ENCODE data around the gene UTP18. TPM values are rescaled to one million over a fixed set of nuclear protein-coding genes. Genes with fewer than 3 reads are reported as not detected.
A peak's percentile ranks its signal among the peaks of the same experiment; 100 is the strongest.

Gene UTP18
- total and polyA plus RNA-seq, 2 of the 13 experiments (the other 11 are each of a cell fraction or from before 2014, with no cell fraction given) = 35.2 to 104 TPM

DNA sequence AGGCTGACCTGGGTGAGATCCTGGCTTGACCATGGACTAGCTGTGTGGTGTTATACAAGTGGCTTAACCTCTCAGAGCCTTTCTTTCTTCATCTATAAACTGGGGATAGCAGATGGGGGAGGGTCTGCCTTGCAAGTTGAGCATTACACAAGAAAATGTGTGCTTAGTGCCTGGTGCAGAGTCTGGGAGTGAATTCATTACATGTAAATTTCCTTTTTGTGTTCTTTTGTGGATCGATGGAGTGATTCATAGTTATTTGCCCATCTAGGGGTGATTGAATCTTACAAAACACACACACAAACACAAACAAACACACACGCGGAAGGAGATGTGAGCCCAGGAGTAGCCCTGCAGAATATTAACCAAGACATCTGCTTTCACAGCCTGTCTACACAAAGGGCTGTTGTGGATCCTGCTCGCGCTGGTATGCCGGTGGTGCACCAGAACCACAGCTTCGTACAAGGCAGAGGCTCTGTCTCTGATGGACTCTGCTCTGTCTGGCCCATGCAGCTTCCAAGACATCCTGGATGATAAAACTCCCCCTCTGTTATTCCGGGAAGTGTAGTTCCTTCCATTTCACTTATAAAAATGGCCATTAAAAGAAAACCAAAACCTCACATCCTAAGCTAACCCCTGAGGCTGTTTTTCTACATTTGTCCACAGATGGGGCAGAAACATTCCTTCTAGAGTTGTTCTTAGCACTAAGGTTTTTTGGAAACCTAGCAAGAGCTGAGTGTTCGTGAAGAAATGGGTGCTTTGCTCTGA, 86.1 kb downstream of the UTP18 start (continued):
- no peak for TF ChIP-seq SNAPC4 (CRISPR knock-in tag; IDR thresholded peaks at IDR 0.05)
- TF ChIP-seq, protein P1, sequence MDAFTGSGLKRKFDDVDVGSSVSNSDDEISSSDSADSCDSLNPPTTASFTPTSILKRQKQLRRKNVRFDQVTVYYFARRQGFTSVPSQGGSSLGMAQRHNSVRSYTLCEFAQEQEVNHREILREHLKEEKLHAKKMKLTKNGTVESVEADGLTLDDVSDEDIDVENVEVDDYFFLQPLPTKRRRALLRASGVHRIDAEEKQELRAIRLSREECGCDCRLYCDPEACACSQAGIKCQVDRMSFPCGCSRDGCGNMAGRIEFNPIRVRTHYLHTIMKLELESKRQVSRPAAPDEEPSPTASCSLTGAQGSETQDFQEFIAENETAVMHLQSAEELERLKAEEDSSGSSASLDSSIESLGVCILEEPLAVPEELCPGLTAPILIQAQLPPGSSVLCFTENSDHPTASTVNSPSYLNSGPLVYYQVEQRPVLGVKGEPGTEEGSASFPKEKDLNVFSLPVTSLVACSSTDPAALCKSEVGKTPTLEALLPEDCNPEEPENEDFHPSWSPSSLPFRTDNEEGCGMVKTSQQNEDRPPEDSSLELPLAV (CRISPR knock-in tag; conservative IDR thresholded peaks at IDR 0.05; ENCODE audit: low read depth) = no peak
- no peak for TF ChIP-seq ZNF660 (CRISPR knock-in tag; IDR thresholded peaks at IDR 0.05; ENCODE audit: borderline replicate concordance, low read depth)
- no peak for TF ChIP-seq AFF4 (CRISPR knock-in tag; IDR thresholded peaks at IDR 0.05)
- TF ChIP-seq ZNF709 (CRISPR knock-in tag; IDR thresholded peaks at IDR 0.05) = no peak
- TF ChIP-seq, protein P2, sequence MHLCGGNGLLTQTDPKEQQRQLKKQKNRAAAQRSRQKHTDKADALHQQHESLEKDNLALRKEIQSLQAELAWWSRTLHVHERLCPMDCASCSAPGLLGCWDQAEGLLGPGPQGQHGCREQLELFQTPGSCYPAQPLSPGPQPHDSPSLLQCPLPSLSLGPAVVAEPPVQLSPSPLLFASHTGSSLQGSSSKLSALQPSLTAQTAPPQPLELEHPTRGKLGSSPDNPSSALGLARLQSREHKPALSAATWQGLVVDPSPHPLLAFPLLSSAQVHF (CRISPR knock-in tag; IDR thresholded peaks at IDR 0.05) = no peak
- no peak for TF ChIP-seq MATR3 (CRISPR knock-in tag; IDR thresholded peaks at IDR 0.05)
- TF ChIP-seq ZNF609 (CRISPR knock-in tag; IDR thresholded peaks at IDR 0.05; ENCODE audit: borderline replicate concordance) = 0 out of 2 replicates have a peak, but pooled peaks have one; percentile 33
- no peak for TF ChIP-seq PAWR (CRISPR knock-in tag; IDR thresholded peaks at IDR 0.05; ENCODE audit: borderline replicate concordance)
- TF ChIP-seq TGIF2 (CRISPR knock-in tag; IDR thresholded peaks at IDR 0.05) = 0 out of 2 replicates have a peak, but pooled peaks have one; percentile 20
- TF ChIP-seq ZNF670 (CRISPR knock-in tag; IDR thresholded peaks at IDR 0.05; ENCODE audit: borderline replicate concordance) = no peak

All from HepG2 (cell line).